BJ (cell line): Measurements from ENCODE around the gene HAS3. TPM values are rescaled to one million over a fixed set of nuclear protein-coding genes. Genes with fewer than 3 reads are reported as not detected.
"Not testable (repeated sequence)": the region's sequence is repeated elsewhere in the genome, so short reads cannot be mapped to it uniquely, and the experiment has no call there.

Experiments
- CTCF ChIA-PET: fragments of 350-600 bp; formaldehyde crosslinking; extraction: SDS; loops from one replicate; lab custom pipeline; 2021; ENCODE audit warnings: antibody characterized with exemption, inconsistent platforms; lab: Yijun Ruan, JAX
- POLR2A ChIA-PET: fragments of 300-600 bp; sonication (Branson Sonifier 250); formaldehyde crosslinking; extraction: SDS; loops from one replicate; lab custom pipeline; 2021; ENCODE audit warnings: antibody characterized with exemption; lab: Charles Lee
- DNase-seq: peaks from one replicate; pipeline ENCODE4 v3.0.0-alpha.2; 2011; ENCODE audit warnings: low read depth
- H3K27me3 ChIP-seq: 2 replicates; pipeline ENCODE4 v1.6.0; 2011; ENCODE audit warnings: low read length; ENCODE audit not compliant: control insufficient read depth, insufficient read depth
- H3K36me3 ChIP-seq: 2 replicates; pipeline ENCODE4 v1.5.1; 2011; ENCODE audit warnings: low read length; ENCODE audit not compliant: control insufficient read depth, insufficient read depth
- H3K4me3 ChIP-seq: 2 replicates; pipeline ENCODE4 v1.5.1; 2011; ENCODE audit warnings: low read depth, mild to moderate bottlenecking, control low read depth, low read length
- CTCF ChIP-seq: IDR thresholded peaks from 2 replicates; pipeline ENCODE4 v1.5.1; 2011; ENCODE audit warnings: low read depth, mild to moderate bottlenecking, control low read depth, inconsistent platforms, low read length, moderate library complexity; ENCODE audit not compliant: insufficient read depth
- polyA plus RNA-seq: library from polyadenylated mRNA; depleted of rRNA; stranded (reverse); fragments of >200 nt; gene quantifications from 2 replicates; pipeline ENCODE4 v1.2.3, GENCODE V29; 2011

HAS3 gene
- polyA plus RNA-seq, 1 experiment: 2.3 TPM

GRCh38 chr16:69143116-69143515 is 37.7 kb downstream of the HAS3 start:
- Histone ChIP-seq H3K27me3 (no peaks in the 10 kb centered on the region), H3K36me3 (peaks cover 8% of the 10 kb centered on the region), H3K4me3 (no peak overlapping the region)
- POLR2A ChIA-PET: no interaction called here
- no peak for TF ChIP-seq CTCF
- CTCF ChIA-PET: no interaction called here
- DNase-seq: no peak

DNA sequence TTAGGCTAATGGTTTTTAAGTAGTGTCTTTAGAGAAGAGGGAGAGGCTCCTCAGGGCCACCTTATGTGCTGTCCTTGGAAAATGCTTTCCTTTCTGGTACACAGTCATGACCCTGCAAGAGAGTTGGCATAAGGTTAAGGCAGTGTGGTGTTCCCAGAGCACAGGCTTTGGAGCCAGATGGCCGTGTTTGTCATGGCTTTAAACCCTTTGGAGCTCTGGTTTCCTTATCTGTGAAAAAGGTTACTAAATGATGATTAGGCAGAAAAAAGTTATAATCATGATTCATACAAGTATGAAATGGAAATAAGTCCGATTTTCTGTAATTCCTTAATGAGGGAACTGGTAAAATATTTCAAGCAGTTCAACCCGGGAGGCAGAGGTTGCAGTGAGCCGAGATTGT is 40.2 kb downstream of the HAS3 start:
- ChIA-PET CTCF (interaction anchor here (0.6 to 2.6 kb wide), 3 partner anchors 143 to 322 kb away, joined by 3 to 8 read pairs (median 3); no protein-coding TSS in a partner anchor), POLR2A (no interaction called here)
- Histone ChIP-seq H3K4me3 (no peak overlapping the region), H3K36me3 (peaks cover 11% of the 10 kb centered on the region), H3K27me3 (no peaks in the 10 kb centered on the region)
- DNase-seq: no peak
- TF ChIP-seq CTCF: no peak

DNA sequence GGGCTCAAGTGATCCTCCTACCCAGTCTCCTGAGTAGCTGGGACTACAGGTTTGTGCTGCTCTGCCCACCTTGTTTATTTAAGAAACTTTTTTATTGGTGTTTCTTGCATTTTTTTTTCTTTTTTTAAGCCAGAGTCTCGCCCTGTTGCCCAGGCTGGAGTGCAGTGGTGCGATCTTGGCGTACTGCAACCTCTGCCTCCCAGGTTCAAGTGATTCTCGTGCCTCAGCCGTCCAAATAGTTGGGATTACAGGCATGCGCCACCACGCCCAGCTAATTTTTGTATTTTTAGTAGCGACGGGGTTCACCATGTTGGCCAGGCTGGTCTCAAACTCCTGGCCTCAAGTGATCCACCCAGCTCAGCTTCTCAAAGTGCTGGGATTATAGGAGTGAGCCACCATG is 44.2 kb downstream of the HAS3 start:
- POLR2A ChIA-PET, H3K27me3 ChIP-seq, H3K4me3 ChIP-seq, DNase-seq, H3K36me3 ChIP-seq: not testable (repeated sequence)
- CTCF ChIA-PET: interaction anchor here (0.6 to 6.4 kb wide), 18 partner anchors 9 to 232 kb away, joined by 3 to 98 read pairs (median 5); partner anchors contain the start of genes COG8 and PDF

DNA sequence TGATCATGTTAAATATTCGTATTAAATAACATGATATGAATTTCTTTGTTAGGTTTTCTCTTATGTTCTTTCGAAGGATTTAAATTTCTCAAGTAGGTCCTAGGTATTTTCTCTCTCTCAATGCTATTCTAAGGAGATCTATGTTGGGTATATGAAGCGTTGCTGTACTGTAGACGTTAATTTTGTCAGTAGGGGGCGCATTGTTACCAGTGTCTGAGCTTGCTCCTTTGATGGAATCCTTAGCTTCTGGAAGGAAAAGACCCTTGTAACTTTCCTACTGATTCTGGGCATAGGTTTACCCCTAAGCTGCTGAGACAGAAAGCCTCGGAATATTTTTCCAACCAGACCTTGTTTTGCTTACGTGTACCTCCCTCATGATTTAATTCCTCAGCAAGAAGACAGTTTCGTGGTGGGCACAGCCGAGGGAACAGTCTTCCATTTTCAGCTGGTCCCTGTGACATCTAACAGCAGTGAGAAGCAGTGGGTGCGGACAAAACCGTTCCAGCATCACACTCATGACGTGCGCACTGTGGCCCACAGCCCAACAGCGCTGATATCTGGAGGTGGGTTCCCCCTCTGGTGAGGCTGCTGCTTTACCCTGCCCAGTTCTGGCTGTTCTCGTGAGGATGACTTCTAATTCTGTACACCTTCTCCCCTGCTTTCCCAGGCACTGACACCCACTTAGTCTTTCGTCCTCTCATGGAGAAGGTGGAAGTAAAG is 44.9 kb downstream of the HAS3 start:
- no peak for DNase-seq
- ChIA-PET CTCF (interaction anchor here (0.6 to 6.4 kb wide), 25 partner anchors 8 to 189 kb away, joined by 3 to 98 read pairs (median 4); partner anchors contain the start of genes CHTF8, COG8, PDF and UTP4), POLR2A (no interaction called here)
- H3K27me3 ChIP-seq: no peaks in the 10 kb centered on the region
- H3K4me3 ChIP-seq: no peak overlapping the region
- H3K36me3 ChIP-seq: peaks cover 7% of the 10 kb centered on the region
- peak; percentile 73 for TF ChIP-seq CTCF

- peaks cover 12% of the 10 kb centered on the region for H3K36me3 ChIP-seq
- TF ChIP-seq CTCF: no peak
- H3K4me3 ChIP-seq: no peak overlapping the region
- no peaks in the 10 kb centered on the region for H3K27me3 ChIP-seq
- POLR2A ChIA-PET: no interaction called here
- DNase-seq: no peak
- CTCF ChIA-PET: interaction anchor here (1.0 to 1.3 kb wide), 3 partner anchors 129 to 133 kb away, joined by 3 to 8 read pairs (median 5); no protein-coding TSS in a partner anchor
Observed at GRCh38 chr16:69157196-69157595, 51.7 kb downstream of the HAS3 start.
